Measurements from ENCODE around the gene MARS1.

- TF ChIP-seq CTCF (IDR thresholded peaks at IDR 0.05; ENCODE audit: low read depth, low read length): no peak
- TF ChIP-seq EZH2phosphoT487 (IDR thresholded peaks at IDR 0.05; ENCODE audit: low read depth): no peak
Observed at GRCh38 chr12:57489157-57489641, 1.3 kb downstream of the MARS1 start.

Measured in OCI-LY3 (cell line).